ENCODE results near the gene PIK3R5.

The PIK3R5 gene

GRCh38 chr17:8849311-8850041, 116.0 kb downstream of the PIK3R5 start:
- TF ChIP-seq CTCF (IDR thresholded peaks at IDR 0.05), result no peak

- no peak for TF ChIP-seq CTCF (IDR thresholded peaks at IDR 0.05)
Measured at GRCh38 chr17:8847891-8848290, 117.6 kb downstream of the PIK3R5 start.

DNA sequence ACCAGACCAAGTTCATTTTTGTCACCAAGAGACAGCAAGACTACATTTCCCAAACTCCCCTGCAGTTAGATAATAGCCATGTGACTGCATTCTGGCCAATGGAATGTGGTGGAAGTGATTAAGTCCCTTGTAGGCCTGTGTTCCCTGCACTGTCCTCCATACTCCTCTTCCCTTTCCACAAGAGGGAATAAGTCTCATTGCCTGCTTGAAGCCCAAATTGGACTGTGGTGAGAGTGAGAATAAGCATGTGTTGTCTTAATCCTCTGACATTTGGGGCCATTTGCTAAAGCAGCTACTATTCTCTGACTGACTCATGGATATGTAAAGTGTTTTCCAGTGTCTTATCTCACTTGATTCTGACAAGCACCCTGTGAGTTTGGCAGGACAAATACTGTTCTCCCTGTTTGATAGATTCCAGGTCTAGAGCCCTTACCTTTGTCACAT, 118.7 kb downstream of the PIK3R5 start:
- no peak for TF ChIP-seq CTCF (IDR thresholded peaks at IDR 0.05)

GRCh38 chr17:8844229-8845218, 121.0 kb downstream of the PIK3R5 start:
- TF ChIP-seq CTCF (IDR thresholded peaks at IDR 0.05), result no peak

DNA sequence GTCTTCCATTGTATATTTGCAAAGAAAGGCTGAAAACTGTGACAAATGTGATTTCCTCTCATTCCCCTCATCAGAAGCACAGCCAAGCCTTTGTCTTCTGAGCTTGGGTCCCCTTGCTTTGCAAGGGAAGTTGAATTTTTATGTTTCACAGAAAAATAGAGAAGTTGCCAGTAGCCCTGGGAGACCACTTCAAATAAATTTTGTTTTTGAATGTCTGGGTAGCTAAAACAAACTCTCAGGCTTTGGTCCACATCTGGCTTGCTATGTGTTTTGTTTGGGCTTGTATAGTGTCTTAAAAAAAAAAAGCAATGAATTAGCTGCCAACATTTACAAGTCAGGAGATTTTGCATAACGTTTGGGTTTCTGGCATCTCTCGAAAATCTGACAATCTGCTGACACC, 122.2 kb downstream of the PIK3R5 start:
- TF ChIP-seq CTCF (IDR thresholded peaks at IDR 0.05), result no peak

DNA sequence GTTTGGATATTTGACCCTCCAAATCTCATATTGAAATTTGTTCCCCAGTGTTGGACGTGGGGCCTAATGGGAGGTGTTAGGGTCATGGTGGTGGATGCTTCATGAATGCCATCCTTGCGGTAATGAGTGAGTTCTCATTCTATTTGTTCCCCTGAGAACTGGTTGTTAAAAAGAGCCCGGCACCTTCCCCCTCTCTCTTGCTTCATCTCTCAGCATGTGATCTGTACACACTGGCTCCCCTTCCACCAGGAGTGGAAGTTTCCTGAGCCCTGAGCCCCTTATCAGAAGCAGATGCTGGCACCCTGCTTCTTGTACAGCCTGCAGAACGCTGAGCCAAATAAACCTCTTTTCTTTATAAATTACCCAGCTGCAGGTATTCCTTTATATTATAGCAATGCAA, 123.7 kb downstream of the PIK3R5 start:
- TF ChIP-seq CTCF (IDR thresholded peaks at IDR 0.05), result no peak

DNA sequence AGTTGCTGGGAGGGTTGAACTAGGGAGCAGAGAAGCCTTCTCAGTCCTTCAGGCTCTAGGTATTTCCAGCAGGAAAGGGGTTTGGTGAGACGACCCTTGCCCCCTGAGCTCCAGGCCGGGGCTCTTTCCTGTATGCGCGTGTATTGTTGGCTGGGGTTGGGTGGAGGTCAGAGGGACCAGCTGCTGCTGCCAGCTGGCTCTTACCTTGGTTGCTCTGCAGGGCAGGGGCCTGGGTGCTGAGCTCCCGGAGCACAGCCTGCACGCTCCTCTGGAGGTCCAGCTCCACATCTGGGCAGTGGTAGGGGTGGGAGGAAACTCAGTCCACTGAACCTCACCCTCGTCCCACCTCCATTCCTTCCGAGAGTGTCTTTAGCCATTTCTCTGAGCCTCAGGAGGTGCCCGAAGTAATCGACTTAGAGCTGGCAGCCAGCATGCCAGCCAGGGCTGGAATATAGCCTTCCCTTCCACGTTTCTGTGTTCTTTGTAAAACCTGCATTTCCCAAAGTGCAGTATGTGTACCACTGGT, 126.0 kb downstream of the PIK3R5 start:
- no peak for TF ChIP-seq CTCF (IDR thresholded peaks at IDR 0.05)

Data from LNCAP (cell line).